Measurements from ENCODE around the gene PTPRE. TPM values are rescaled to one million over a fixed set of nuclear protein-coding genes. Genes with fewer than 3 reads are reported as not detected.

PTPRE gene
- polyA plus RNA-seq, 1 donor from 2014 or later, result 4.1 TPM

- no peaks in the 10 kb centered on the region for H3K27me3 ChIP-seq (ENCODE audit: insufficient read depth, low read depth, low read length)
- no peaks in the 10 kb centered on the region for H3K79me2 ChIP-seq (replicated peaks; ENCODE audit: insufficient read depth, low read length)
- no peak overlapping the region for H3K27ac ChIP-seq (ENCODE audit: low read length)
- TF ChIP-seq EZH2 (IDR thresholded peaks at IDR 0.05; ENCODE audit: borderline replicate concordance, insufficient read depth, low read length, poor library complexity, severe bottlenecking), result no peak
- TF ChIP-seq SMC3 (conservative IDR thresholded peaks at IDR 0.05; ENCODE audit: poor library complexity), result no peak
- TF ChIP-seq TAF1 (IDR thresholded peaks at IDR 0.05; ENCODE audit: low read depth), result no peak
- TF ChIP-seq RAD21 (conservative IDR thresholded peaks at IDR 0.05), result no peak
- TF ChIP-seq MXI1 (conservative IDR thresholded peaks at IDR 0.05; ENCODE audit: poor library complexity, severe bottlenecking), result no peak
- TF ChIP-seq REST (IDR thresholded peaks at IDR 0.05; ENCODE audit: borderline replicate concordance), result no peak
- no peak for TF ChIP-seq CTCF (IDR thresholded peaks at IDR 0.05; ENCODE audit: poor library complexity, severe bottlenecking)
- no peak for TF ChIP-seq EP300 (conservative IDR thresholded peaks at IDR 0.05; ENCODE audit: poor library complexity, severe bottlenecking)
- TF ChIP-seq POLR2AphosphoS5 (IDR thresholded peaks at IDR 0.05), result no peak
- H3K9ac ChIP-seq (ENCODE audit: low read length), result no peak overlapping the region
- no peak overlapping the region for H3K4me3 ChIP-seq (ENCODE audit: low read length)
- no peak overlapping the region for H3K4me2 ChIP-seq (ENCODE audit: low read length)
- no peak overlapping the region for H2AFZ ChIP-seq (ENCODE audit: low read depth, low read length)
- no peaks in the 10 kb centered on the region for H4K20me1 ChIP-seq (ENCODE audit: insufficient read depth)
- no peaks in the 10 kb centered on the region for H3F3A ChIP-seq (ENCODE audit: insufficient read depth, low read length, poor library complexity, severe bottlenecking)
- no peaks in the 10 kb centered on the region for H3K9me2 ChIP-seq (ENCODE audit: insufficient read depth, low read length)
- no peaks in the 10 kb centered on the region for H3K36me3 ChIP-seq (ENCODE audit: insufficient read depth, low read length)
- no peaks in the 10 kb centered on the region for H3K9me3 ChIP-seq (ENCODE audit: low read length)
These were observed 210.1 kb downstream of the PTPRE start for GRCh38 chr10:128116851-128117615.

- TF ChIP-seq MXI1 (conservative IDR thresholded peaks at IDR 0.05; ENCODE audit: poor library complexity, severe bottlenecking), result no peak
- no peak for TF ChIP-seq CTCF (IDR thresholded peaks at IDR 0.05; ENCODE audit: poor library complexity, severe bottlenecking)
- no peak for TF ChIP-seq RAD21 (conservative IDR thresholded peaks at IDR 0.05)
- no peak for TF ChIP-seq EZH2 (IDR thresholded peaks at IDR 0.05; ENCODE audit: borderline replicate concordance, insufficient read depth, low read length, poor library complexity, severe bottlenecking)
- TF ChIP-seq SMC3 (conservative IDR thresholded peaks at IDR 0.05; ENCODE audit: poor library complexity), result no peak
- no peak for TF ChIP-seq TAF1 (IDR thresholded peaks at IDR 0.05; ENCODE audit: low read depth)
- TF ChIP-seq POLR2AphosphoS5 (IDR thresholded peaks at IDR 0.05), result no peak
- no peak for TF ChIP-seq EP300 (conservative IDR thresholded peaks at IDR 0.05; ENCODE audit: poor library complexity, severe bottlenecking)
- TF ChIP-seq REST (IDR thresholded peaks at IDR 0.05; ENCODE audit: borderline replicate concordance), result no peak
These were observed 215.0 kb downstream of the PTPRE start for GRCh38 chr10:128121750-128122412.

More at GRCh38 chr10:128121750-128122412, 215.0 kb downstream of the PTPRE start:
- no peaks in the 10 kb centered on the region for H3K36me3 ChIP-seq (ENCODE audit: insufficient read depth, low read length)
- H3K79me2 ChIP-seq (replicated peaks; ENCODE audit: insufficient read depth, low read length), result peaks cover 37% of the 10 kb centered on the region
- no peaks in the 10 kb centered on the region for H4K20me1 ChIP-seq (ENCODE audit: insufficient read depth)
- no peak overlapping the region for H3K4me2 ChIP-seq (ENCODE audit: low read length)
- no peak overlapping the region for H3K4me3 ChIP-seq (ENCODE audit: low read length)
- no peak overlapping the region for H2AFZ ChIP-seq (ENCODE audit: low read depth, low read length)
- no peaks in the 10 kb centered on the region for H3K9me2 ChIP-seq (ENCODE audit: insufficient read depth, low read length)
- no peak overlapping the region for H3K27ac ChIP-seq (ENCODE audit: low read length)
- H3K9me3 ChIP-seq (ENCODE audit: low read length), result no peaks in the 10 kb centered on the region
- peaks cover 17% of the 10 kb centered on the region for H3K27me3 ChIP-seq (ENCODE audit: insufficient read depth, low read depth, low read length)
- no peak overlapping the region for H3K9ac ChIP-seq (ENCODE audit: low read length)
- H3F3A ChIP-seq (ENCODE audit: insufficient read depth, low read length, poor library complexity, severe bottlenecking), result no peaks in the 10 kb centered on the region

Data from neural cell (in vitro differentiated cells).